Neural crest cell (in vitro differentiated cells): Measurements from ENCODE around the gene SPDL1. TPM values are rescaled to one million over a fixed set of nuclear protein-coding genes. Genes with fewer than 3 reads are reported as not detected.

ENCODE experiments used
- DNase-seq: peaks from one replicate; pipeline ENCODE4 v3.0.0; 2021; ENCODE audit warnings: low read depth, mixed read lengths, low spot score
- H3K27ac Mint-ChIP-seq: one replicate; pipeline ENCODE4 v1.8.0; 2021; ENCODE audit warnings: mild to moderate bottlenecking, mixed read lengths; ENCODE audit not compliant: unreplicated experiment
- H3K27me3 Mint-ChIP-seq: 2 replicates; pipeline ENCODE4 v1.8.0; 2021; ENCODE audit warnings: low read depth, mild to moderate bottlenecking, mixed read lengths
- H3K36me3 Mint-ChIP-seq: 2 replicates; pipeline ENCODE4 v1.8.0; 2021; ENCODE audit warnings: low read depth, mild to moderate bottlenecking, mixed read lengths
- H3K4me1 Mint-ChIP-seq: 2 replicates; pipeline ENCODE4 v1.8.0; 2021; ENCODE audit warnings: mixed read lengths
- H3K4me3 Mint-ChIP-seq: one replicate; pipeline ENCODE4 v1.8.0; 2021; ENCODE audit warnings: mild to moderate bottlenecking, mixed read lengths
- H3K9me3 Mint-ChIP-seq: 2 replicates; pipeline ENCODE4 v1.8.0; 2021; ENCODE audit warnings: mixed read lengths
- CTCF ChIP-seq: fragments of 200-600 bp; sonication (generic); conservative IDR thresholded peaks from 2 replicates; pipeline ENCODE4 v1.5.0; 2021; ENCODE audit warnings: antibody characterized with exemption, mild to moderate bottlenecking
- total RNA-seq: library from RNA; stranded (reverse); gene quantifications from 2 replicates; pipeline ENCODE4 v1.2.1, GENCODE V29; 2021

Gene SPDL1
- total RNA-seq, 1 donor from 2014 or later = 53.3 TPM

GRCh38 chr5:169549453-169550100 is 34.0 kb upstream of the SPDL1 start:
- peaks cover 4% of the 10 kb centered on the region for H3K9me3 Mint-ChIP-seq
- no peak overlapping the region for H3K27ac Mint-ChIP-seq
- no peak for DNase-seq
- peaks cover 88% of the 10 kb centered on the region for H3K27me3 Mint-ChIP-seq
- H3K36me3 Mint-ChIP-seq = no peaks in the 10 kb centered on the region
- H3K4me3 Mint-ChIP-seq = no peak overlapping the region
- H3K4me1 Mint-ChIP-seq = no peaks in the 10 kb centered on the region
- TF ChIP-seq CTCF = no peak

- TF ChIP-seq CTCF = no peak
Measured at GRCh38 chr5:169550227-169550626, 33.3 kb upstream of the SPDL1 start.

GRCh38 chr5:169551146-169551545 is 32.4 kb upstream of the SPDL1 start:
- H3K4me3 Mint-ChIP-seq = no peak overlapping the region
- no peaks in the 10 kb centered on the region for H3K36me3 Mint-ChIP-seq
- no peak overlapping the region for H3K27ac Mint-ChIP-seq
- no peaks in the 10 kb centered on the region for H3K4me1 Mint-ChIP-seq
- peaks cover 4% of the 10 kb centered on the region for H3K9me3 Mint-ChIP-seq
- no peak for DNase-seq
- H3K27me3 Mint-ChIP-seq = peaks cover 82% of the 10 kb centered on the region
- no peak for TF ChIP-seq CTCF

More at GRCh38 chr5:169550227-169550626, 33.3 kb upstream of the SPDL1 start:
- Mint-ChIP-seq H3K27ac (no peak overlapping the region), H3K36me3 (no peaks in the 10 kb centered on the region), H3K4me1 (no peaks in the 10 kb centered on the region), H3K27me3 (peaks cover 85% of the 10 kb centered on the region), H3K4me3 (no peak overlapping the region), H3K9me3 (peaks cover 4% of the 10 kb centered on the region)
- no peak for DNase-seq

- DNase-seq = no peak
- TF ChIP-seq CTCF = no peak
- Mint-ChIP-seq H3K27ac (no peak overlapping the region), H3K27me3 (peaks cover 82% of the 10 kb centered on the region), H3K36me3 (no peaks in the 10 kb centered on the region), H3K9me3 (peaks cover 8% of the 10 kb centered on the region), H3K4me1 (no peaks in the 10 kb centered on the region), H3K4me3 (no peak overlapping the region)
Measured at GRCh38 chr5:169551696-169552095, 31.9 kb upstream of the SPDL1 start.

- no peak for DNase-seq
Measured at GRCh38 chr5:169554251-169554650, 29.3 kb upstream of the SPDL1 start.

More at GRCh38 chr5:169554251-169554650, 29.3 kb upstream of the SPDL1 start:
- Mint-ChIP-seq H3K27ac (no peak overlapping the region), H3K9me3 (peaks cover 17% of the 10 kb centered on the region), H3K27me3 (peaks cover 70% of the 10 kb centered on the region), H3K36me3 (peaks cover 6% of the 10 kb centered on the region), H3K4me1 (no peaks in the 10 kb centered on the region), H3K4me3 (no peak overlapping the region)
- TF ChIP-seq CTCF = no peak
